H1 (cell line): ENCODE measurements around the gene RMC1.

ENCODE experiments used
- BCL11A ChIP-seq, 2 experiments: IDR thresholded peaks; one replicate each; pipeline ENCODE4 v1.6.1; 2011; ENCODE audit warnings: low read depth in 2 of 2, low read length in 2 of 2, mild to moderate bottlenecking in 2 of 2
- CTCF ChIP-seq, 3 experiments: IDR thresholded peaks; 1 replicate in 2 of 3; 2 replicates in 1 of 3; pipeline versions ENCODE4 v1.5.1 to v1.6.1; 2011; ENCODE audit warnings: low read length in 3 of 3, mild to moderate bottlenecking in 3 of 3, inconsistent platforms in 2 of 3, low read depth in 1 of 3, moderate library complexity in 1 of 3; ENCODE audit not compliant: insufficient read depth in 1 of 3; ENCODE audit errors: control extremely low read depth in 1 of 3
- EGR1 ChIP-seq: IDR thresholded peaks from 2 replicates; pipeline ENCODE4 v1.6.1; 2011; ENCODE audit warnings: low read depth, low read length, borderline replicate concordance
- MAFK ChIP-seq: IDR thresholded peaks from 2 replicates; pipeline ENCODE4 v1.6.1; 2012; ENCODE audit warnings: low read depth, mild to moderate bottlenecking, improper control_type of control experiment, low read length
- POLR2A ChIP-seq, 2 experiments: IDR thresholded peaks; 1 replicate in 1 of 2; 2 replicates in 1 of 2; pipeline ENCODE4 v1.6.1; 2011; ENCODE audit warnings: low read depth in 2 of 2, low read length in 2 of 2, mild to moderate bottlenecking in 2 of 2; ENCODE audit errors: control extremely low read depth in 1 of 2
- POLR2AphosphoS5 ChIP-seq: IDR thresholded peaks from 2 replicates; pipeline ENCODE4 v1.6.1; 2011; ENCODE audit warnings: low read depth, low read length
- SRF ChIP-seq: IDR thresholded peaks from 2 replicates; pipeline ENCODE4 v1.6.1; 2011; ENCODE audit warnings: mild to moderate bottlenecking, low read depth, low read length, moderate library complexity
- TF ChIP-seq, protein P1 (sequence below): IDR thresholded peaks from 2 replicates; pipeline ENCODE4 v1.6.1; 2012; ENCODE audit warnings: low read length, inconsistent platforms

GRCh38 chr18:23548275-23548674, 45.0 kb downstream of the RMC1 start:
- TF ChIP-seq CTCF (IDR thresholded peaks at IDR 0.05; ENCODE audit: control extremely low read depth in 1 of 3, insufficient read depth in 1 of 3, low read depth in 1 of 3, low read length in 3 of 3) (no peak), MAFK (no peak), BCL11A (IDR thresholded peaks at IDR 0.05; ENCODE audit: low read depth in 2 of 2, low read length in 2 of 2) (no peak), POLR2A (IDR thresholded peaks at IDR 0.05; ENCODE audit: control extremely low read depth in 1 of 2, low read depth in 2 of 2, low read length in 2 of 2) (no peak), POLR2AphosphoS5 (no peak), SRF (no peak), EGR1 (no peak)
- TF ChIP-seq, protein P1, sequence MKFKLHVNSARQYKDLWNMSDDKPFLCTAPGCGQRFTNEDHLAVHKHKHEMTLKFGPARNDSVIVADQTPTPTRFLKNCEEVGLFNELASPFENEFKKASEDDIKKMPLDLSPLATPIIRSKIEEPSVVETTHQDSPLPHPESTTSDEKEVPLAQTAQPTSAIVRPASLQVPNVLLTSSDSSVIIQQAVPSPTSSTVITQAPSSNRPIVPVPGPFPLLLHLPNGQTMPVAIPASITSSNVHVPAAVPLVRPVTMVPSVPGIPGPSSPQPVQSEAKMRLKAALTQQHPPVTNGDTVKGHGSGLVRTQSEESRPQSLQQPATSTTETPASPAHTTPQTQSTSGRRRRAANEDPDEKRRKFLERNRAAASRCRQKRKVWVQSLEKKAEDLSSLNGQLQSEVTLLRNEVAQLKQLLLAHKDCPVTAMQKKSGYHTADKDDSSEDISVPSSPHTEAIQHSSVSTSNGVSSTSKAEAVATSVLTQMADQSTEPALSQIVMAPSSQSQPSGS = no peak
